Breast epithelium (tissue), 4 donors: ENCODE measurements around the gene CFAP54. TPM values are rescaled to one million over a fixed set of nuclear protein-coding genes. Genes with fewer than 3 reads are reported as not detected.

Source experiments
- DNase-seq, 2 donors: peaks; one replicate each; pipeline ENCODE4 v3.0.0-alpha.2; 2019; ENCODE audit warnings: low spot score in 2 of 2
- H3K27ac ChIP-seq, 2 donors: fragments of 200-600 bp; sonication (generic) in 1 of 2; one replicate each; pipeline ENCODE4 v1.5.1; 2016 to 2019; ENCODE audit warnings: mild to moderate bottlenecking in 1 of 2
- H3K27me3 ChIP-seq, 2 donors: fragments of 200-600 bp; sonication (generic) in 1 of 2; one replicate each; pipeline versions ENCODE4 v1.5.1 to v1.6.0; 2017 to 2019; ENCODE audit warnings: control low read depth in 1 of 2, mild to moderate bottlenecking in 1 of 2
- H3K36me3 ChIP-seq: fragments of 200-600 bp; one replicate; pipeline ENCODE4 v1.5.1; 2019
- H3K4me1 ChIP-seq, 2 donors: fragments of 200-600 bp; sonication (generic); one replicate each; pipeline ENCODE4 v1.5.1; 2016 to 2019; ENCODE audit warnings: control low read depth in 1 of 2
- H3K4me3 ChIP-seq, 3 donors: fragments of 200-600 bp; sonication (generic); 1 replicate in 2 of 3; 2 replicates in 1 of 3; pipeline ENCODE4 v1.5.1; 2016 to 2019; ENCODE audit warnings: mild to moderate bottlenecking in 3 of 3, moderate library complexity in 2 of 3
- H3K9me3 ChIP-seq, 2 donors: fragments of 200-600 bp; sonication (generic) in 1 of 2; one replicate each; pipeline ENCODE4 v1.5.1; 2016 to 2019; ENCODE audit warnings: control low read depth in 1 of 2
- POLR2A ChIP-seq: fragments of 450-650 bp; IDR thresholded peaks from one replicate; pipeline ENCODE4 v1.6.1; 2016; ENCODE audit warnings: antibody characterized with exemption, mild to moderate bottlenecking, moderate library complexity
- POLR2AphosphoS5 ChIP-seq, 3 donors: sonication (generic); formaldehyde crosslinking; IDR thresholded peaks; one replicate each; pipeline ENCODE4 v1.6.1; 2017; ENCODE audit warnings: antibody characterized with exemption in 3 of 3
- intact Hi-C: fragments of 100-400 bp; cut with DNase I; formaldehyde crosslinking; loops from one replicate; pipeline ENCODE4 v1.15.1; 2023; ENCODE audit warnings: low total_unique reads
- total RNA-seq, 3 donors: library from RNA; depleted of rRNA; stranded (reverse); fragments of >200 nt; gene quantifications; one replicate each; pipeline ENCODE4 v1.1.0, GENCODE V29; 2016
- TF ChIP-seq, protein P1 (sequence below), 3 donors: fragments of 450-650 bp; IDR thresholded peaks; one replicate each; pipeline ENCODE4 v1.5.1; 2016 to 2017; ENCODE audit warnings: antibody characterized with exemption in 3 of 3, mild to moderate bottlenecking in 3 of 3, moderate library complexity in 3 of 3

Gene CFAP54
- total RNA-seq, 3 donors from 2014 or later, result 0.48 to 7.3 (median 2.9) TPM

GRCh38 chr12:96861656-96862055, 372.3 kb downstream of the CFAP54 start:
- intact Hi-C loops, result no loop called here

GRCh38 chr12:96862326-96862725, 372.9 kb downstream of the CFAP54 start:
- intact Hi-C loops, result no loop called here
- no peak for DNase-seq
- TF ChIP-seq, protein P1, sequence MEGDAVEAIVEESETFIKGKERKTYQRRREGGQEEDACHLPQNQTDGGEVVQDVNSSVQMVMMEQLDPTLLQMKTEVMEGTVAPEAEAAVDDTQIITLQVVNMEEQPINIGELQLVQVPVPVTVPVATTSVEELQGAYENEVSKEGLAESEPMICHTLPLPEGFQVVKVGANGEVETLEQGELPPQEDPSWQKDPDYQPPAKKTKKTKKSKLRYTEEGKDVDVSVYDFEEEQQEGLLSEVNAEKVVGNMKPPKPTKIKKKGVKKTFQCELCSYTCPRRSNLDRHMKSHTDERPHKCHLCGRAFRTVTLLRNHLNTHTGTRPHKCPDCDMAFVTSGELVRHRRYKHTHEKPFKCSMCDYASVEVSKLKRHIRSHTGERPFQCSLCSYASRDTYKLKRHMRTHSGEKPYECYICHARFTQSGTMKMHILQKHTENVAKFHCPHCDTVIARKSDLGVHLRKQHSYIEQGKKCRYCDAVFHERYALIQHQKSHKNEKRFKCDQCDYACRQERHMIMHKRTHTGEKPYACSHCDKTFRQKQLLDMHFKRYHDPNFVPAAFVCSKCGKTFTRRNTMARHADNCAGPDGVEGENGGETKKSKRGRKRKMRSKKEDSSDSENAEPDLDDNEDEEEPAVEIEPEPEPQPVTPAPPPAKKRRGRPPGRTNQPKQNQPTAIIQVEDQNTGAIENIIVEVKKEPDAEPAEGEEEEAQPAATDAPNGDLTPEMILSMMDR (IDR thresholded peaks at IDR 0.05), result no peak
- TF ChIP-seq POLR2AphosphoS5 (IDR thresholded peaks at IDR 0.05), result no peak
- no peak for TF ChIP-seq POLR2A
- H3K9me3 ChIP-seq, result peaks cover 0 to under 1% of the 10 kb centered on the region in 2 donors
- no peaks in the 10 kb centered on the region for H3K4me1 ChIP-seq
- H3K27me3 ChIP-seq, result no peaks in the 10 kb centered on the region
- no peaks in the 10 kb centered on the region for H3K36me3 ChIP-seq
- H3K4me3 ChIP-seq, result no peak overlapping the region
- no peak overlapping the region for H3K27ac ChIP-seq

More at GRCh38 chr12:96861656-96862055, 372.3 kb downstream of the CFAP54 start:
- no peak for DNase-seq
- Histone ChIP-seq H3K27me3 (no peaks in the 10 kb centered on the region), H3K9me3 (peaks cover 0 to 4% of the 10 kb centered on the region in 2 donors), H3K36me3 (no peaks in the 10 kb centered on the region), H3K4me1 (no peaks in the 10 kb centered on the region), H3K4me3 (no peak overlapping the region), H3K27ac (no peak overlapping the region)
- TF ChIP-seq POLR2AphosphoS5 (IDR thresholded peaks at IDR 0.05), result no peak
- TF ChIP-seq, protein P1 (IDR thresholded peaks at IDR 0.05), result no peak
- no peak for TF ChIP-seq POLR2A

DNA sequence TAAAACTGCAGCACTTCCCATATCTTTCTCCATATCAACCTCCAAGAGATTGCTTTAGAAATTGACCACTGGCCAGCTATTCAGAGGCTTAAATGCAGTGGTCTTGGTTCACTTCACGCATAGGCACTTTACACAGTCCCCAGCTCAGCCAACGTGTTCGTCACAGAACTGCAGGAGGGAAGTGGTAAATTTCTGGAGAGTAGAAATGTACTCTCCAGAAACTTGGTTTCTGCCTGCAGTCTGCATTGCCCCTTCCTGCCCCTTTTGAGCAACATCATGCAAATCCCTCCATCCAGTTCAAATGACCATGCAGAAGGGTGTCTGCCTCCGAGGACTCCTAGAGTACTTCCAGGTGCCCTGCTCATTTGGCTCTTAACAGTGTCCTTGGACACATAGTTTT, 375.0 kb downstream of the CFAP54 start:
- no peaks in the 10 kb centered on the region for H3K27me3 ChIP-seq
- DNase-seq, result no peak
- H3K36me3 ChIP-seq, result no peaks in the 10 kb centered on the region
- intact Hi-C loops, result no loop called here
- H3K9me3 ChIP-seq, result no peaks in the 10 kb centered on the region
- TF ChIP-seq POLR2A (no peak), POLR2AphosphoS5 (IDR thresholded peaks at IDR 0.05) (no peak)
- H3K27ac ChIP-seq, result no peak overlapping the region
- H3K4me1 ChIP-seq, result no peaks in the 10 kb centered on the region
- H3K4me3 ChIP-seq, result no peak overlapping the region

- Histone ChIP-seq H3K9me3 (no peaks in the 10 kb centered on the region), H3K4me1 (no peaks in the 10 kb centered on the region), H3K27ac (no peak overlapping the region), H3K36me3 (no peaks in the 10 kb centered on the region), H3K4me3 (no peak overlapping the region), H3K27me3 (no peaks in the 10 kb centered on the region)
- TF ChIP-seq, protein P1 (IDR thresholded peaks at IDR 0.05), result no peak
- TF ChIP-seq POLR2A, result no peak
- TF ChIP-seq POLR2AphosphoS5 (IDR thresholded peaks at IDR 0.05), result no peak
- intact Hi-C loops, result no loop called here
- DNase-seq, result no peak
Observed at GRCh38 chr12:96866801-96867590, 377.6 kb downstream of the CFAP54 start.

DNA sequence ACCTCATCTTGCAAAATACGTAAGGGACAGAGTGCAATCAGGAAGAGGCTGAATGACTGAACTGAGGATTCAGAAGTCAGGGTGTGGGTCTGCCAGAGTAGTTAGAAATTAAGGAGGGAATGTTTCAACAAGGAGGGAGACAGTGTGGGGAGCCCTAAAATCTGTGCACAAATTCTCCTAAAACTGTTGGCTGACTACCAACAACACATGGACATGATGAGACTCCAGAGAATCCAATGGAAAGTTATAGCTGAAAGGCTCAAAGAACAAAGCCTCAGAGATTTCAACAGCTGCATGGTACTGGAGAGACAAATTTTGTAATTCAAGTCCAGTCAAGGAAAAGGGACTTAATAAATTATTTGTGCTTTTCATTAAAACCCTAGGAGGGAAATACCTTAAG, 381.6 kb downstream of the CFAP54 start:
- TF ChIP-seq POLR2A, result no peak
- TF ChIP-seq, protein P1 (IDR thresholded peaks at IDR 0.05), result no peak
- no peak for TF ChIP-seq POLR2AphosphoS5 (IDR thresholded peaks at IDR 0.05)
- no peaks in the 10 kb centered on the region for H3K27me3 ChIP-seq
- H3K9me3 ChIP-seq, result no peaks in the 10 kb centered on the region
- no peak for DNase-seq
- no peaks in the 10 kb centered on the region for H3K4me1 ChIP-seq
- intact Hi-C loops, result no loop called here
- H3K36me3 ChIP-seq, result no peaks in the 10 kb centered on the region
- H3K4me3 ChIP-seq, result no peak overlapping the region
- H3K27ac ChIP-seq, result no peak overlapping the region
